Caco-2 (cell line): ENCODE measurements around the gene PALD1. TPM values are rescaled to one million over a fixed set of nuclear protein-coding genes. Genes with fewer than 3 reads are reported as not detected.
"Not testable (repeated sequence)": the region's sequence is repeated elsewhere in the genome, so short reads cannot be mapped to it uniquely, and the experiment has no call there.

ENCODE experiments used
- BruUV-seq: library from RNA; stranded (reverse); fragments of 400-500 nt; replicated peaks from 2 replicates; lab custom pipeline; 2021; lab: Mats Ljungman, UMichigan
- CTCF ChIA-PET: fragments of 300-600 bp; sonication (Branson Sonifier 250); formaldehyde crosslinking; loops from one replicate; lab custom pipeline; 2022; ENCODE audit warnings: antibody characterized with exemption; lab: Charles Lee
- POLR2A ChIA-PET: fragments of 300-600 bp; sonication (Branson Sonifier 250); formaldehyde crosslinking; loops from one replicate; lab custom pipeline; 2022; ENCODE audit warnings: antibody characterized with exemption; lab: Charles Lee
- DNase-seq, 2 experiments: peaks; one replicate each; pipeline versions ENCODE4 v3.0.0 to v3.0.0-alpha.2; 2020 to 2022
- H3K27me3 ChIP-seq: replicated peaks from 2 replicates; pipeline ENCODE4 v1.6.0; 2011; ENCODE audit warnings: low read length; ENCODE audit not compliant: control insufficient read depth, insufficient read depth
- H3K36me3 ChIP-seq: 2 replicates; pipeline ENCODE4 v1.5.1; 2011; ENCODE audit warnings: low read length; ENCODE audit not compliant: control insufficient read depth, insufficient read depth
- H3K4me1 ChIP-seq: fragments of 250-450 bp; sonication (Bioruptor Pico); 2 replicates; pipeline ENCODE4 v1.5.1; 2020; ENCODE audit warnings: mild to moderate bottlenecking
- H3K4me3 ChIP-seq: 2 replicates; pipeline ENCODE4 v1.5.1; 2011; ENCODE audit warnings: low read depth, mild to moderate bottlenecking, control low read depth, low read length
- H3K9me3 ChIP-seq: fragments of 250-450 bp; sonication (Bioruptor Pico); 2 replicates; pipeline ENCODE4 v1.5.1; 2020; ENCODE audit warnings: mild to moderate bottlenecking, moderate library complexity
- H3K27ac Mint-ChIP-seq: one replicate; pipeline ENCODE4 v1.8.0; 2022; ENCODE audit warnings: mixed read lengths; ENCODE audit not compliant: unreplicated experiment
- H3K27me3 Mint-ChIP-seq: one replicate; pipeline ENCODE4 v1.8.0; 2022; ENCODE audit warnings: mixed read lengths; ENCODE audit not compliant: insufficient read depth, unreplicated experiment
- H3K36me3 Mint-ChIP-seq: one replicate; pipeline ENCODE4 v1.8.0; 2022; ENCODE audit warnings: mild to moderate bottlenecking, mixed read lengths; ENCODE audit not compliant: insufficient read depth, unreplicated experiment
- H3K4me1 Mint-ChIP-seq: one replicate; pipeline ENCODE4 v1.8.0; 2022; ENCODE audit warnings: low read depth, mixed read lengths; ENCODE audit not compliant: unreplicated experiment
- H3K4me3 Mint-ChIP-seq: one replicate; pipeline ENCODE4 v1.8.0; 2022; ENCODE audit warnings: mild to moderate bottlenecking, moderate library complexity, mixed read lengths; ENCODE audit not compliant: unreplicated experiment
- H3K9me3 Mint-ChIP-seq: one replicate; pipeline ENCODE4 v1.8.0; 2022; ENCODE audit warnings: mixed read lengths; ENCODE audit not compliant: unreplicated experiment
- CTCF ChIP-seq, 2 experiments: fragments of 200-600 bp in 1 of 2; IDR thresholded peaks; 1 replicate in 1 of 2; 2 replicates in 1 of 2; pipeline versions ENCODE4 v1.5.1 to v1.8.0; 2011 to 2022; ENCODE audit warnings: antibody characterized with exemption in 1 of 2, control low read depth in 1 of 2, inconsistent platforms in 1 of 2, low read depth in 1 of 2, low read length in 1 of 2, mild to moderate bottlenecking in 1 of 2, moderate library complexity in 1 of 2; ENCODE audit not compliant: insufficient read depth in 1 of 2, severe bottlenecking in 1 of 2, unreplicated experiment in 1 of 2
- intact Hi-C: fragments of 100-400 bp; cut with micrococcal nuclease; formaldehyde crosslinking; loops from one replicate; pipeline ENCODE4 v1.10.0; 2022; ENCODE audit not compliant: unreplicated experiment
- total RNA-seq: library from RNA; stranded (reverse); gene quantifications from 2 replicates; pipeline ENCODE4 v1.2.3, GENCODE V29; 2022

Gene PALD1
- total RNA-seq, 1 experiment from 2014 or later = 10.3 TPM

DNA sequence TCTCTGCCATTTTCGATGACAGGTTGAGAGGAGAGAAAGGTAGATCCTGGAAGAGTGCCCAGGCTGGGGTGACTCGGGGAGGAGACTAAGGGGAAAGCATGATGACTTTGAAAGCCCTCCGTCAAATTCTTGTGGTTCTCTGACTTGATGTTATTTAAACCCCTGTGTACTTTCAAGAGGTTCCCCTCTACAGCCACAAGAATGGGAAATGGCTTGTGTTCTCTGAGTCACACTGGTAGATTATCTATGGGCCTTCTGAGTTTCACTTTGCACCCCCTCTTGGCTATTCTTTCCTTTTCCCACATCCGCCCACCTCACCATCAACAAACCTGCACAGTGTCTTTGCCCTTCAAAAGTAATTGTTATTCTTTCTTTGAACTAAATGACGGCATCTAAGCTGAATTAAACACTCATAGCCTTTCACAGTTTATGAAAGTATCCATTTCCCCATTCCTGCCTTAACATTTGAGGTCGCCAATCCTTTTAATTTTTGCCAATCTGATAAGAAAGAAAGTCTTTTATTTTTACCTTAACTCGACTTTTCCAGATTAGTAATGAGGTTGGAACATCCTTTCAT lies 99.9 kb downstream of the PALD1 start:
- H3K27ac Mint-ChIP-seq = no peak overlapping the region
- H3K4me1 Mint-ChIP-seq = peaks cover under 1% of the 10 kb centered on the region
- Histone ChIP-seq H3K36me3 (no peaks in the 10 kb centered on the region), H3K4me3 (no peak overlapping the region), H3K9me3 (no peaks in the 10 kb centered on the region; the same call in 1 of the 2 replicates), H3K27me3 (no peaks in the 10 kb centered on the region), H3K4me1 (0 out of 2 replicates have a peak, but pooled peaks cover 3% of the 10 kb centered on the region)
- POLR2A ChIA-PET = no interaction called here
- H3K36me3 Mint-ChIP-seq = no peaks in the 10 kb centered on the region
- no peak overlapping the region for H3K4me3 Mint-ChIP-seq
- H3K9me3 Mint-ChIP-seq = no peaks in the 10 kb centered on the region
- peaks cover 2% of the 10 kb centered on the region for H3K27me3 Mint-ChIP-seq
- CTCF ChIA-PET = no interaction called here
- TF ChIP-seq CTCF (IDR thresholded peaks at IDR 0.05; ENCODE audit: insufficient read depth in 1 of 2, low read depth in 1 of 2, low read length in 1 of 2, severe bottlenecking in 1 of 2, unreplicated experiment in 1 of 2) = no peak
- no TSS peak for BruUV-seq
- DNase-seq = peak in 1 of 2 experiments; percentile 7
- intact Hi-C loops = no loop called here

DNA sequence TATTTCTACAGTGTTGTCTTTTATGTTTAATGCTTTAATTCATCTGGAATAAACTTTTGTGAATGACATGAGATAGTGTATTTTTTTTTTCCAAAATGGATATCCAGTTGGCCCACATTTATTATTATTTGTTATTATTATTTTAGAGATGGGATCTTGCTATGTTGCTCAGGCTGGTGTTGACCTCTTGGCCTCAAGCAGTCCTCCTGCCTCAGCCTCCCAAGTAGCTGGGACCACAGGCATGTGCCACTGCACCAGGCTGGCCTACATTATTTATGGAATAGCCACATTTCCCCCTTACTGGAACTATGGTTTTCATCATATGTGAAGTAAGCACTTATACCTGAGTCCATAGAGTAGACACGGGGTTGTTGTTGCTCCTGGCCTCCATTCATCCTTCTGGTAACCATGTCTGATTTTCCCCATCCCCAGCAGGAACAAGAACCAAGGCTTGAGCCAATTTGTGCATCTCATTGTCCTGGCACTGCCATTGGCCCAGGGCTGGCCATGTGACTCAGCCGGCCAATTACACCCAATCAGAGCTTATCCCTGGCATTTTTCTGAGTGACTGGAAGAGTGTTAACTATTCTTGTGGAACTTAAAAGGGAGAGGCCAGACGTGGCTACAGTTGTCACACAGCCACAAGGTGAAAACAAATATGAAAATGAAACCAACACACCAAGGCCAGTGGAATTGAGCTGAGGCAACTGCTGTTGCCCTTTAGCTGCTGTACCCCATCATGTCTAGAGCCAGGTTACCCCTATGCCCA lies 100.9 kb downstream of the PALD1 start:
- no peak for TF ChIP-seq CTCF (IDR thresholded peaks at IDR 0.05; ENCODE audit: insufficient read depth in 1 of 2, low read depth in 1 of 2, low read length in 1 of 2, severe bottlenecking in 1 of 2, unreplicated experiment in 1 of 2)
- intact Hi-C loops = no loop called here
- H3K27me3 Mint-ChIP-seq = peaks cover 2% of the 10 kb centered on the region
- Histone ChIP-seq H3K9me3 (no peaks in the 10 kb centered on the region; the same call in 1 of the 2 replicates), H3K27me3 (no peaks in the 10 kb centered on the region), H3K4me3 (no peak overlapping the region), H3K4me1 (0 out of 2 replicates have a peak, but pooled peaks cover 3% of the 10 kb centered on the region), H3K36me3 (no peaks in the 10 kb centered on the region)
- ChIA-PET CTCF (no interaction called here), POLR2A (no interaction called here)
- no peak overlapping the region for H3K27ac Mint-ChIP-seq
- BruUV-seq = no TSS peak
- H3K4me3 Mint-ChIP-seq = no peak overlapping the region
- peak in 1 of 2 experiments; percentile 36 for DNase-seq
- peaks cover 6% of the 10 kb centered on the region for H3K4me1 Mint-ChIP-seq
- H3K9me3 Mint-ChIP-seq = no peaks in the 10 kb centered on the region
- no peaks in the 10 kb centered on the region for H3K36me3 Mint-ChIP-seq

DNA sequence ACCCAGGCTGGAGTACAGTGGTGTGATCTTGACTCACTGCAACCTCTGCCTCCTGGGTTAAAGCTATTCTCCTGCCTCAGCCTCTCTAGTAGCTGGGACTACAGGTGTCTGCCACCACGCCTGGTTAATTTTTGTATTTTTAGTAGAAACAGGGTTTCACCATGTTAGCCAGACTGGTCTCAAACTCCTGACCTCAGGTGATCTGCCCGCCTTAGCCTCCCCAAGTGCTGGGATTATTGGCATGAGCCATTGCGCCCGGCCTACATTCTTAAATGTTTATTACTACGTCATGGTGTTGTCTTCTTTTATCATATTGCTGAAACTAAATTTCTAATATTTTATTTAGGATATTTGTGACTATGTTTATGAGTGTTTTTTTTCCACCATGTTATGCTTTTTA lies 102.6 kb downstream of the PALD1 start:
- BruUV-seq, POLR2A ChIA-PET, H3K4me1 ChIP-seq, H3K9me3 Mint-ChIP-seq, H3K9me3 ChIP-seq, H3K36me3 ChIP-seq, H3K27ac Mint-ChIP-seq, CTCF ChIA-PET, H3K36me3 Mint-ChIP-seq, H3K4me3 ChIP-seq, H3K27me3 Mint-ChIP-seq, H3K4me3 Mint-ChIP-seq, intact Hi-C loops, H3K27me3 ChIP-seq, H3K4me1 Mint-ChIP-seq: not testable (repeated sequence)
- DNase-seq = peak in 1 of 2 experiments; percentile 17
